ENCODE results near the gene EYS.

DNA sequence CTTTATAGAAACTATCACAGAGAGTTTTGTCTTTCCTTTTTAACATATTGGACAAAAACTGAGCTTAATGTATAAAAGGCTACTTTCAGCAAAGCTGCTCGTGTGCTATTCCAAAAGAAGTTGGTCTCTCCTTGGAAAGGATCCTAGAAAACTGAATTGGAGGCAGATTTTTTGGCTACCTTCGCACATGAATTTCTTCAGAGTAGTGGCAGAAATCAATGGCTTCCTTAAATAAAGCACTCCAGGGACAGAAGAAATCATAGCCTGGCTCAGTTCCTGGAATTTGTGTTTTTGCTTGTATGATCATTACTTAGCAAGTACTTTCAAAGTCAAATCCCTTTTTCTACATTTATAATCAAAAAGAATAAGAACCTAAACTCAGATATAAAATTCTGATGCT, 1291.1 kb downstream of the EYS start:
- no peak for TF ChIP-seq EZH2 (IDR thresholded peaks at IDR 0.05)
- no peak for TF ChIP-seq POLR2AphosphoS5 (IDR thresholded peaks at IDR 0.05; ENCODE audit: borderline replicate concordance, low read depth, low read length)

Data from SK-N-MC (cell line).